Measurements from ENCODE around the gene ERF.

ERF gene

GRCh38 chr19:42286349-42287016, 31.6 kb upstream of the ERF start:
- no peak for DNase-seq

- no peak for DNase-seq
These were observed 31.0 kb upstream of the ERF start for GRCh38 chr19:42285988-42286348.

- no peak for DNase-seq
These were observed 30.6 kb upstream of the ERF start for GRCh38 chr19:42285541-42285941.

- DNase-seq, result no peak
These were observed 29.8 kb upstream of the ERF start for GRCh38 chr19:42284591-42285341.

- peak; percentile 71 to 82 for DNase-seq
These were observed 29.2 kb upstream of the ERF start for GRCh38 chr19:42284066-42284501.

GRCh38 chr19:42283188-42284065, 28.5 kb upstream of the ERF start:
- peak; percentile 89 to 97 for DNase-seq

GRCh38 chr19:42282819-42283187, 27.9 kb upstream of the ERF start:
- no peak for DNase-seq

GRCh38 chr19:42281827-42282762, 27.2 kb upstream of the ERF start:
- peak in 1 of 2 donors; percentile 52 for DNase-seq

- DNase-seq, result peak; percentile 67 to 78
These were observed 26.4 kb upstream of the ERF start for GRCh38 chr19:42281146-42281826.

GRCh38 chr19:42280815-42281145, 25.9 kb upstream of the ERF start:
- peak in 1 of 2 donors; percentile 69 for DNase-seq

GRCh38 chr19:42279902-42280814, 25.2 kb upstream of the ERF start:
- peak; percentile 94 for DNase-seq

- DNase-seq, result peak in 1 of 2 donors; percentile 47
These were observed 24.4 kb upstream of the ERF start for GRCh38 chr19:42279155-42279901.

GRCh38 chr19:42278452-42279154, 23.7 kb upstream of the ERF start:
- DNase-seq, result no peak

GRCh38 chr19:42277821-42278451, 23.0 kb upstream of the ERF start:
- no peak for DNase-seq

- DNase-seq, result no peak
These were observed 21.9 kb upstream of the ERF start for GRCh38 chr19:42276821-42277220.

GRCh38 chr19:42276284-42276683, 21.4 kb upstream of the ERF start:
- DNase-seq, result no peak

GRCh38 chr19:42275517-42275916, 20.6 kb upstream of the ERF start:
- no peak for DNase-seq

- DNase-seq, result no peak
These were observed 20.2 kb upstream of the ERF start for GRCh38 chr19:42275103-42275502.
